Measurements from ENCODE around the gene TBC1D10B.

The TBC1D10B gene

GRCh38 chr16:30358577-30358936, 11.7 kb downstream of the TBC1D10B start:
- H3K4me1 ChIP-seq (ENCODE audit: insufficient read depth, low read length, poor library complexity, severe bottlenecking): peaks cover 20% of the 10 kb centered on the region
- TF ChIP-seq EZH2phosphoT487 (IDR thresholded peaks at IDR 0.05; ENCODE audit: borderline replicate concordance) (no peak), CTCF (conservative IDR thresholded peaks at IDR 0.05; ENCODE audit: low read length) (no peak)
- no peak overlapping the region for H3K4me3 ChIP-seq (ENCODE audit: low read length, poor library complexity, severe bottlenecking)
- no peak overlapping the region for H3K4me2 ChIP-seq (ENCODE audit: low read depth, low read length, poor library complexity, severe bottlenecking)
- no peak overlapping the region for H2AFZ ChIP-seq (ENCODE audit: low read length)
- peaks cover 76% of the 10 kb centered on the region for H3K79me2 ChIP-seq (ENCODE audit: insufficient read depth, low read length)
- H3K36me3 ChIP-seq (ENCODE audit: insufficient read depth, low read length): peaks cover 37% of the 10 kb centered on the region; the same call in 1 of the 2 replicates
- no peaks in the 10 kb centered on the region for H3K27me3 ChIP-seq (ENCODE audit: insufficient read depth, low read length, poor library complexity, severe bottlenecking)
- no peaks in the 10 kb centered on the region for H3F3A ChIP-seq (ENCODE audit: low read depth)
- H4K20me1 ChIP-seq (ENCODE audit: insufficient read depth, low read length, poor library complexity, severe bottlenecking): peaks cover 12% of the 10 kb centered on the region
- H3K9ac ChIP-seq (ENCODE audit: low read depth, low read length, poor library complexity, severe bottlenecking): no peak overlapping the region
- no peaks in the 10 kb centered on the region for H3K9me2 ChIP-seq (replicated peaks; ENCODE audit: low read depth, low read length)
- H3K9me3 ChIP-seq (ENCODE audit: insufficient read depth, low read depth, low read length): no peaks in the 10 kb centered on the region

GRCh38 chr16:30357715-30358576, 12.3 kb downstream of the TBC1D10B start:
- Histone ChIP-seq H3K9ac (ENCODE audit: low read depth, low read length, poor library complexity, severe bottlenecking) (no peak overlapping the region), H3K27me3 (ENCODE audit: insufficient read depth, low read length, poor library complexity, severe bottlenecking) (no peaks in the 10 kb centered on the region), H3K36me3 (ENCODE audit: insufficient read depth, low read length) (peaks cover 37% of the 10 kb centered on the region; the same call in 1 of the 2 replicates), H3K9me2 (replicated peaks; ENCODE audit: low read depth, low read length) (no peaks in the 10 kb centered on the region), H2AFZ (ENCODE audit: low read length) (no peak overlapping the region), H3K4me3 (ENCODE audit: low read length, poor library complexity, severe bottlenecking) (no peak overlapping the region), H3F3A (ENCODE audit: low read depth) (no peaks in the 10 kb centered on the region), H3K4me1 (ENCODE audit: insufficient read depth, low read length, poor library complexity, severe bottlenecking) (peaks cover 18% of the 10 kb centered on the region), H3K4me2 (ENCODE audit: low read depth, low read length, poor library complexity, severe bottlenecking) (no peak overlapping the region), H3K9me3 (ENCODE audit: insufficient read depth, low read depth, low read length) (no peaks in the 10 kb centered on the region), H3K79me2 (ENCODE audit: insufficient read depth, low read length) (peaks cover 76% of the 10 kb centered on the region), H4K20me1 (ENCODE audit: insufficient read depth, low read length, poor library complexity, severe bottlenecking) (peaks cover 12% of the 10 kb centered on the region)
- TF ChIP-seq CTCF (conservative IDR thresholded peaks at IDR 0.05; ENCODE audit: low read length) (no peak), EZH2phosphoT487 (IDR thresholded peaks at IDR 0.05; ENCODE audit: borderline replicate concordance) (no peak)

GRCh38 chr16:30357085-30357714, 13.1 kb downstream of the TBC1D10B start:
- no peaks in the 10 kb centered on the region for H3K9me3 ChIP-seq (ENCODE audit: insufficient read depth, low read depth, low read length)
- H3K4me1 ChIP-seq (ENCODE audit: insufficient read depth, low read length, poor library complexity, severe bottlenecking): peaks cover 18% of the 10 kb centered on the region
- no peak overlapping the region for H2AFZ ChIP-seq (ENCODE audit: low read length)
- no peaks in the 10 kb centered on the region for H3F3A ChIP-seq (ENCODE audit: low read depth)
- peaks cover 12% of the 10 kb centered on the region for H4K20me1 ChIP-seq (ENCODE audit: insufficient read depth, low read length, poor library complexity, severe bottlenecking)
- H3K79me2 ChIP-seq (ENCODE audit: insufficient read depth, low read length): peaks cover 76% of the 10 kb centered on the region
- H3K36me3 ChIP-seq (ENCODE audit: insufficient read depth, low read length): peaks cover 40% of the 10 kb centered on the region; the same call in 1 of the 2 replicates
- H3K4me2 ChIP-seq (ENCODE audit: low read depth, low read length, poor library complexity, severe bottlenecking): peak overlapping the region; percentile 92
- H3K9ac ChIP-seq (ENCODE audit: low read depth, low read length, poor library complexity, severe bottlenecking): peak overlapping the region; percentile 88
- peak overlapping the region; percentile 90 for H3K4me3 ChIP-seq (ENCODE audit: low read length, poor library complexity, severe bottlenecking)
- no peaks in the 10 kb centered on the region for H3K9me2 ChIP-seq (replicated peaks; ENCODE audit: low read depth, low read length)
- no peaks in the 10 kb centered on the region for H3K27me3 ChIP-seq (ENCODE audit: insufficient read depth, low read length, poor library complexity, severe bottlenecking)
- TF ChIP-seq CTCF (conservative IDR thresholded peaks at IDR 0.05; ENCODE audit: low read length) (no peak), EZH2phosphoT487 (IDR thresholded peaks at IDR 0.05; ENCODE audit: borderline replicate concordance) (no peak)
